Measurements from ENCODE around the gene DAG1.

- no peak for TF ChIP-seq HDAC2 (IDR thresholded peaks at IDR 0.05)
- TF ChIP-seq TFCP2L1 (CRISPR knock-in tag; IDR thresholded peaks at IDR 0.05), result no peak
- TF ChIP-seq CTCF (IDR thresholded peaks at IDR 0.05), result no peak
- no peak for TF ChIP-seq NFE2L2 (conservative IDR thresholded peaks at IDR 0.05; ENCODE audit: low read length)
- TF ChIP-seq USF2 (IDR thresholded peaks at IDR 0.05), result no peak
- no peak for TF ChIP-seq POLR2AphosphoS2 (conservative IDR thresholded peaks at IDR 0.05; ENCODE audit: low read length)
- no peak for TF ChIP-seq EP300 (IDR thresholded peaks at IDR 0.05)
Measured at GRCh38 chr3:49553324-49553691, 83.2 kb downstream of the DAG1 start.

Measured in A549 (cell line).